ENCODE data around the gene IQSEC2.

DNA sequence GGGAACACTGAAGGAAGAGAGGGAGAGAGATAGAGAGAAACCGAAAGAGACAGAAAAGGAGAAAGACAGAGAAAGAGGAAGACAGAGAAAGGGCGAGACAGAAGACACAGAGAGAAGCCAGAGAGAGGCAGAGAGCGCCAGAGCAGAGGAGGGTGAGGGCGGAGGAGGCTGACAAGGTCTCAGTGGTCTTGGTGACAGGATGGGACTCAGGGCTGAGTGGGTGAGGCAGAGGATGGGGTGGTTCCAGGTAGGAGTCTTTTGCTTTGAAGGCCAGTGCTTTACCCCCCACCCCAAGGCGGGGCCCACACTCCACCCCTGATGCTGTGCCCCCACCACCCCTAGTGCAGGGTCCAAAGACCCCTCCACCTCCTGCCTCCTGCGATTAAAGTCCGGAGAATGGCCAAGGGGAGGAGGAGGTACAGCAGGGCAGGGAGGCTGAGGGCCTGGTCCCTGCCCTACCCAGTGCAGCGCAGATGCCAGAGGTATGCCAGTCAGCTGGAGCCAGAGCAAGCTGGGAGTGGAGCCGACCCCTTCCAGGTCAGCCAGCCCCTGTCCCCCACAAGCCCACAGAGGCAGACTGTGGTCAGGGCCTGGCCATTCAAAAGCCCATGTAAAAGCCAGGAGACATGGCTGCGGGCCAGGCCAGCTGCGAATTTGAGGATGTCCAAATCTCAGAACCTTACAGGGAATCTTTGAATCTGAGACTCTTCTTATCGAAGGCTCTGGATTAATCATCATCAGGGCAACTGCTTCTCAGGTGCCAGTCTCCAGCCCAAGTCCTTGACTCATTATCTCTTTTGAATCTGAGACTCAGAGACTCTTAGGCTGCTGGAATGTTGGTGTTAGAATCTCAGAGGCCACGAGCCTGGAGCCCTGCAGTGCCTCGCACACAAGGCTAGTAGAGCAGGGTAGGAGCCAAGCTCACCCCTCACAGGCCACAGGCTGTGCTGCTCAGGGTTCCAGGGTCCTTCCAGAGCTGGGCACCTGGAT lies 758 bp downstream of the IQSEC2 start:
- TF ChIP-seq, protein P1, sequence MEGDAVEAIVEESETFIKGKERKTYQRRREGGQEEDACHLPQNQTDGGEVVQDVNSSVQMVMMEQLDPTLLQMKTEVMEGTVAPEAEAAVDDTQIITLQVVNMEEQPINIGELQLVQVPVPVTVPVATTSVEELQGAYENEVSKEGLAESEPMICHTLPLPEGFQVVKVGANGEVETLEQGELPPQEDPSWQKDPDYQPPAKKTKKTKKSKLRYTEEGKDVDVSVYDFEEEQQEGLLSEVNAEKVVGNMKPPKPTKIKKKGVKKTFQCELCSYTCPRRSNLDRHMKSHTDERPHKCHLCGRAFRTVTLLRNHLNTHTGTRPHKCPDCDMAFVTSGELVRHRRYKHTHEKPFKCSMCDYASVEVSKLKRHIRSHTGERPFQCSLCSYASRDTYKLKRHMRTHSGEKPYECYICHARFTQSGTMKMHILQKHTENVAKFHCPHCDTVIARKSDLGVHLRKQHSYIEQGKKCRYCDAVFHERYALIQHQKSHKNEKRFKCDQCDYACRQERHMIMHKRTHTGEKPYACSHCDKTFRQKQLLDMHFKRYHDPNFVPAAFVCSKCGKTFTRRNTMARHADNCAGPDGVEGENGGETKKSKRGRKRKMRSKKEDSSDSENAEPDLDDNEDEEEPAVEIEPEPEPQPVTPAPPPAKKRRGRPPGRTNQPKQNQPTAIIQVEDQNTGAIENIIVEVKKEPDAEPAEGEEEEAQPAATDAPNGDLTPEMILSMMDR (IDR thresholded peaks at IDR 0.05), result no peak
- no peak for TF ChIP-seq EP300 (IDR thresholded peaks at IDR 0.05)
- no peak for TF ChIP-seq POLR2A (IDR thresholded peaks at IDR 0.05)
